ENCODE data around the gene DDIT3.

The DDIT3 gene

DNA sequence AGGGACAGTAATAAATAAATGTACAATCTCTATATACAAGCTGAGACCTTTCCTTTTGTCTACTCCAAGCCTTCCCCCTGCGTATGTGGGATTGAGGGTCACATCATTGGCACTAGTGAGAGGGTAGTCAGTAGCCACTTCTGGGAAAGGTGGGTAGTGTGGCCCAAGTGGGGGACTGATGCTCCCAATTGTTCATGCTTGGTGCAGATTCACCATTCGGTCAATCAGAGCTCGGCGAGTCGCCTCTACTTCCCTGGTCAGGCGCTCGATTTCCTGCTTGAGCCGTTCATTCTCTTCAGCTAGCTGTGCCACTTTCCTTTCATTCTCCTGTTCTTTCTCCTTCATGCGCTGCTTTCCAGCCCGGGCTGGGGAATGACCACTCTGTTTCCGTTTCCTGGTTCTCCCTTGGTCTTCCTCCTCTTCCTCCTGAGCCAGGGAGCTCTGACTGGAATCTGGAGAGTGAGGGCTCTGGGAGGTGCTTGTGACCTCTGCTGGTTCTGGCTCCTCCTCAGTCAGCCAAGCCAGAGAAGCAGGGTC lies 3.6 kb downstream of the DDIT3 start:
- Histone ChIP-seq H3K4me2 (ENCODE audit: low read length) (no peak overlapping the region), H3K27ac (ENCODE audit: low read depth, low read length, poor library complexity, severe bottlenecking) (no peak overlapping the region), H3K9me2 (ENCODE audit: low read depth, low read length) (no peaks in the 10 kb centered on the region), H3K27me3 (ENCODE audit: insufficient read depth, low read length) (no peaks in the 10 kb centered on the region), H3K36me3 (ENCODE audit: insufficient read depth, low read length) (peaks cover 76% of the 10 kb centered on the region), H3K4me1 (ENCODE audit: insufficient read depth, low read length, severe bottlenecking) (peaks cover 26% of the 10 kb centered on the region), H4K20me1 (ENCODE audit: insufficient read depth, low read length) (no peaks in the 10 kb centered on the region), H3K4me3 (ENCODE audit: low read depth, low read length, poor library complexity, severe bottlenecking) (no peak overlapping the region), H3K9me3 (ENCODE audit: low read length) (no peaks in the 10 kb centered on the region), H3F3A (ENCODE audit: insufficient read depth, low read length) (0 out of 2 replicates have a peak, but pooled peaks cover 4% of the 10 kb centered on the region), H3K9ac (ENCODE audit: low read length) (no peak overlapping the region), H3K79me2 (ENCODE audit: insufficient read depth, low read length) (peaks cover 11% of the 10 kb centered on the region), H2AFZ (ENCODE audit: low read length) (no peak overlapping the region)
- no peak for TF ChIP-seq EZH2 (IDR thresholded peaks at IDR 0.05; ENCODE audit: borderline replicate concordance, low read length)
- TF ChIP-seq, protein P1, sequence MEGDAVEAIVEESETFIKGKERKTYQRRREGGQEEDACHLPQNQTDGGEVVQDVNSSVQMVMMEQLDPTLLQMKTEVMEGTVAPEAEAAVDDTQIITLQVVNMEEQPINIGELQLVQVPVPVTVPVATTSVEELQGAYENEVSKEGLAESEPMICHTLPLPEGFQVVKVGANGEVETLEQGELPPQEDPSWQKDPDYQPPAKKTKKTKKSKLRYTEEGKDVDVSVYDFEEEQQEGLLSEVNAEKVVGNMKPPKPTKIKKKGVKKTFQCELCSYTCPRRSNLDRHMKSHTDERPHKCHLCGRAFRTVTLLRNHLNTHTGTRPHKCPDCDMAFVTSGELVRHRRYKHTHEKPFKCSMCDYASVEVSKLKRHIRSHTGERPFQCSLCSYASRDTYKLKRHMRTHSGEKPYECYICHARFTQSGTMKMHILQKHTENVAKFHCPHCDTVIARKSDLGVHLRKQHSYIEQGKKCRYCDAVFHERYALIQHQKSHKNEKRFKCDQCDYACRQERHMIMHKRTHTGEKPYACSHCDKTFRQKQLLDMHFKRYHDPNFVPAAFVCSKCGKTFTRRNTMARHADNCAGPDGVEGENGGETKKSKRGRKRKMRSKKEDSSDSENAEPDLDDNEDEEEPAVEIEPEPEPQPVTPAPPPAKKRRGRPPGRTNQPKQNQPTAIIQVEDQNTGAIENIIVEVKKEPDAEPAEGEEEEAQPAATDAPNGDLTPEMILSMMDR (IDR thresholded peaks at IDR 0.05; ENCODE audit: low read length), result no peak

DNA sequence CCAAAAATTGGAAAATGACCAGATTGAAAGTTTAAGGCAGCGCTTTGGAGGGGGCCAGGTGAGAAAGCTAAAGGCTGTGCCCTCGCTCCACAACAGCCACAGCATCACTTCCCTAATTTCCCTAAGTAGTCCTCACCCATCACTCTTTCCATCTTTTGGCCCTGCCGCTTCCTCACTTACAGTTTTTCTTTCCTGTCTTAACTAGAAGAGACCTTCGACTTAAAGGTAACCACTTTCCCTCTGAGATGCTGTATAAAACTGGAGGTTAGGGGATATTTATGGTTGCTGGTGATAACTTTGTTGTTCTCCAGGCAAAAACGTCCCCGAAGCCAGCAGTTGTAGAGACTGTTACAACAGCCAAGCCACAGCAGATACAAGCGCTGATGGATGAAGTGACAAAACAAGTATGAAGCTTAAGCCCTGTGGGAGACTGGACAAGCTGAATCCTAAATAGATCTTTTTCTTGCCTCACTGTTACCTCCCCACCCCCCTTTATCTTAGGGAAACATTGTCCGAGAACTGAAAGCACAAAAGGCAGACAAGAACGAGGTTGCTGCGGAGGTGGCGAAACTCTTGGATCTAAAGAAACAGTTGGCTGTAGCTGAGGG lies 4.3 kb downstream of the DDIT3 start:
- no peak overlapping the region for H3K27ac ChIP-seq (ENCODE audit: low read depth, low read length, poor library complexity, severe bottlenecking)
- no peak overlapping the region for H3K4me2 ChIP-seq (ENCODE audit: low read length)
- no peaks in the 10 kb centered on the region for H4K20me1 ChIP-seq (ENCODE audit: insufficient read depth, low read length)
- no peak overlapping the region for H2AFZ ChIP-seq (ENCODE audit: low read length)
- peaks cover 20% of the 10 kb centered on the region for H3K4me1 ChIP-seq (ENCODE audit: insufficient read depth, low read length, severe bottlenecking)
- H3K9ac ChIP-seq (ENCODE audit: low read length), result no peak overlapping the region
- H3K36me3 ChIP-seq (ENCODE audit: insufficient read depth, low read length), result peaks cover 82% of the 10 kb centered on the region
- peaks cover 11% of the 10 kb centered on the region for H3K79me2 ChIP-seq (ENCODE audit: insufficient read depth, low read length)
- no peaks in the 10 kb centered on the region for H3K9me3 ChIP-seq (ENCODE audit: low read length)
- H3K9me2 ChIP-seq (ENCODE audit: low read depth, low read length), result no peaks in the 10 kb centered on the region
- H3K27me3 ChIP-seq (ENCODE audit: insufficient read depth, low read length), result no peaks in the 10 kb centered on the region
- H3K4me3 ChIP-seq (ENCODE audit: low read depth, low read length, poor library complexity, severe bottlenecking), result no peak overlapping the region
- H3F3A ChIP-seq (ENCODE audit: insufficient read depth, low read length), result 0 out of 2 replicates have a peak, but pooled peaks cover 3% of the 10 kb centered on the region
- TF ChIP-seq EZH2 (IDR thresholded peaks at IDR 0.05; ENCODE audit: borderline replicate concordance, low read length), result no peak
- TF ChIP-seq, protein P1 (IDR thresholded peaks at IDR 0.05; ENCODE audit: low read length), result no peak

DNA sequence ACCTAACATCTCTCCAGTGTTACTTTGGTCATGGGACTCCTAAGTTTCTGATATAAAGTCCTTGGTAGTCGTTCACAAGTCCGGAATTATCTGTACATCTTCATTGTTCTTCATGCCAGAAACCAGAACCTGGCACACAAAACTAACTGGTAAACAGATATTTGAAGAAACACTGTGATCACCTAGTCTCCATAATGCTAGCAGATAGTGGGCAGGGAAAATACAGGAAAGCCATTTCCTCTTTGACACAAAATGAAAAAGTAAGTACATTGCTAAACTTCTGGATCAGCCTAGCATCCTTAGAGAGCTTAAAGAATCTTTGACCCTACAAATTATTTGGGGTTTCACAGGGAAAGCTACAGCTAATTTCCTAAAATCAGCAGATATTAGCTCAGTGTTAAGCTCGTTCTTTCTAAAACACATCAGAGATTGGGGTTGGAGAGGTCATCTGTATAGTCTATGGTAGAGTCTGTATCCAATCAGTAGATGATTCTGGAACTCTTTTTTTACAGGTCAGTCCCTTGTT lies 4.8 kb downstream of the DDIT3 start:
- Histone ChIP-seq H3K4me2 (ENCODE audit: low read length) (no peak overlapping the region), H3K79me2 (ENCODE audit: insufficient read depth, low read length) (peaks cover 11% of the 10 kb centered on the region), H3K27me3 (ENCODE audit: insufficient read depth, low read length) (no peaks in the 10 kb centered on the region), H3K36me3 (ENCODE audit: insufficient read depth, low read length) (peaks cover 85% of the 10 kb centered on the region), H3F3A (ENCODE audit: insufficient read depth, low read length) (0 out of 2 replicates have a peak, but pooled peaks cover 3% of the 10 kb centered on the region), H3K9me2 (ENCODE audit: low read depth, low read length) (no peaks in the 10 kb centered on the region), H3K4me3 (ENCODE audit: low read depth, low read length, poor library complexity, severe bottlenecking) (no peak overlapping the region), H2AFZ (ENCODE audit: low read length) (no peak overlapping the region), H4K20me1 (ENCODE audit: insufficient read depth, low read length) (no peaks in the 10 kb centered on the region), H3K9ac (ENCODE audit: low read length) (no peak overlapping the region), H3K27ac (ENCODE audit: low read depth, low read length, poor library complexity, severe bottlenecking) (no peak overlapping the region), H3K9me3 (ENCODE audit: low read length) (no peaks in the 10 kb centered on the region), H3K4me1 (ENCODE audit: insufficient read depth, low read length, severe bottlenecking) (peaks cover 16% of the 10 kb centered on the region)
- TF ChIP-seq, protein P1 (IDR thresholded peaks at IDR 0.05; ENCODE audit: low read length), result no peak
- no peak for TF ChIP-seq EZH2 (IDR thresholded peaks at IDR 0.05; ENCODE audit: borderline replicate concordance, low read length)
